ENCODE data around the gene SCGB1D2.
"Not testable (repeated sequence)": the region's sequence is repeated elsewhere in the genome, so short reads cannot be mapped to it uniquely, and the experiment has no call there.

SCGB1D2 gene

DNA sequence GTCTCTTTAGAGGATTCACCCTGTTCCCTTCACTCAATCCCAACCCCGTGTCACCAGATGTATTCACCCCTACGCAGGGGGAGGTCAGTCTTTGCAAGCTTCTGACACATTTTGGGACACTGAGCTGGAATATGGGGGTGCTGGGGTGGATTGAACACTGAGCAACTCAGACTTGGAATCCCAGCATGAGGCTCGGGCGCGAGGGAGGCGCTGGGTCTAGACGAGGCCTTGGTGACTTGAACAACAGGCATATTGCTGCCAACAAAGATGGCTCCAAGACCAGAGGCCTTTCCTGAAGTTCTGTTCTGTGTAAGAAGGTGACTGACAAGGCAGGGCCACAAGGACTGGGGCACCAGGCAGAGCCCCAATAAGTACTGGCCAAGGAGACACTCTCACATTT lies 36.6 kb upstream of the SCGB1D2 start:
- DNase-seq (ENCODE audit: low read depth): no peak
- no peak overlapping the region for H3K4me3 ChIP-seq (ENCODE audit: low read length)
- TF ChIP-seq, protein P1, sequence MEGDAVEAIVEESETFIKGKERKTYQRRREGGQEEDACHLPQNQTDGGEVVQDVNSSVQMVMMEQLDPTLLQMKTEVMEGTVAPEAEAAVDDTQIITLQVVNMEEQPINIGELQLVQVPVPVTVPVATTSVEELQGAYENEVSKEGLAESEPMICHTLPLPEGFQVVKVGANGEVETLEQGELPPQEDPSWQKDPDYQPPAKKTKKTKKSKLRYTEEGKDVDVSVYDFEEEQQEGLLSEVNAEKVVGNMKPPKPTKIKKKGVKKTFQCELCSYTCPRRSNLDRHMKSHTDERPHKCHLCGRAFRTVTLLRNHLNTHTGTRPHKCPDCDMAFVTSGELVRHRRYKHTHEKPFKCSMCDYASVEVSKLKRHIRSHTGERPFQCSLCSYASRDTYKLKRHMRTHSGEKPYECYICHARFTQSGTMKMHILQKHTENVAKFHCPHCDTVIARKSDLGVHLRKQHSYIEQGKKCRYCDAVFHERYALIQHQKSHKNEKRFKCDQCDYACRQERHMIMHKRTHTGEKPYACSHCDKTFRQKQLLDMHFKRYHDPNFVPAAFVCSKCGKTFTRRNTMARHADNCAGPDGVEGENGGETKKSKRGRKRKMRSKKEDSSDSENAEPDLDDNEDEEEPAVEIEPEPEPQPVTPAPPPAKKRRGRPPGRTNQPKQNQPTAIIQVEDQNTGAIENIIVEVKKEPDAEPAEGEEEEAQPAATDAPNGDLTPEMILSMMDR (conservative IDR thresholded peaks at IDR 0.05; ENCODE audit: low read depth, low read length): no peak

DNA sequence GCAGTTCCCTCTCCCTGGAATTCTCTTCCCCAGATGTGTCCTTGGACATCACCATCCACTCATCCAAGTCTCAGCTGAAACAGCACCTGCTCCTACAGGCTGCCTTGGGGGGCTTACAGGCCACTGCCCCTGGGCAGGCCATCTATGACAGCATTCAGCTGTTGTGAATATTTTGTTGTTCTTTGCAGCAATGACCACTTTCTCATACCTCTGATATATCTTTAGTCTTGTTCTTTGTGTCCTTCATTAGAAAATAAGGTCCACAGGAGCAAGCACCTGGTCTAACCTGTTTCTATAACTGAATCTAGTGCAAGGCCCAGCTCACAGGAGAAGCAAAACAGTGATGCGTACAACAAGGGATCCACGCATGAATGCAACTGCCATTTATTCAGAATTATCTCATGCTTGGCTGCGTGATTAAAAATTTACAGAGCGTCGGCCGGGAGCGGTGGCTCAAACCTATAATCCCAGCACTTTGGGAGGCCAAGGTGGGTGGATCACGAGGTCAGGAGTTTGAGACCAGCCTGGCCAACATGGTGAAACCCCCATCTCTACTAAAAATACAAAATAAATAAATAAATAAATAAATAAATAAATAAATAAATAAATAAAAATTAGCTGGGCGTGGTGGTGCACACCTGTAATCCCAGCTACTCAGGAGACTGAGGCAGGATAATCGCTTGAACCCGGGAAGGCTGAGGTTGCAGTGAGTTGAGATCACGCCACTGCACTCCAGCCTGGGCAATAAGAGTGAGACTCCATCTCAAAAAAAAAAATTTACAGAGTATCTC lies 35.6 kb upstream of the SCGB1D2 start:
- H3K4me3 ChIP-seq (ENCODE audit: low read length); DNase-seq (ENCODE audit: low read depth): not testable (repeated sequence)

DNA sequence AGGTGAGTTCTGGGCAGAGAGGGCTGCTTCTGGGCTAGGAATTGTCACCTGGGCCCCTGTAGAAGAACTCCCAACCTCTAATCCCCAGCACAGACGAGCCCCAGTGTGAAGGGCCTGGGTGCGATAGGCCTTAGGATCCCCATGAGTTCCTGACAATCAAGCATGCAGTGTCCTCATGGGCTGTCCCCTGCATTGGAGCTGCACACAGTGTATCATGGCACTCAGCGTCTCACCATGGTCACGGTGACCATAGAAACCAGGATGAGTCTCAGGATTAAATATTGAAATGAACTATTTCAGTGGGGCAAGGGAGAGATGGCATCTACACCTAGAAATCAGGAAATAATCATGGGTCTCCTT lies 33.3 kb upstream of the SCGB1D2 start:
- no peak overlapping the region for H3K4me3 ChIP-seq (ENCODE audit: low read length)
- no peak for DNase-seq (ENCODE audit: low read depth)
- TF ChIP-seq, protein P1 (conservative IDR thresholded peaks at IDR 0.05; ENCODE audit: low read depth, low read length): no peak

DNA sequence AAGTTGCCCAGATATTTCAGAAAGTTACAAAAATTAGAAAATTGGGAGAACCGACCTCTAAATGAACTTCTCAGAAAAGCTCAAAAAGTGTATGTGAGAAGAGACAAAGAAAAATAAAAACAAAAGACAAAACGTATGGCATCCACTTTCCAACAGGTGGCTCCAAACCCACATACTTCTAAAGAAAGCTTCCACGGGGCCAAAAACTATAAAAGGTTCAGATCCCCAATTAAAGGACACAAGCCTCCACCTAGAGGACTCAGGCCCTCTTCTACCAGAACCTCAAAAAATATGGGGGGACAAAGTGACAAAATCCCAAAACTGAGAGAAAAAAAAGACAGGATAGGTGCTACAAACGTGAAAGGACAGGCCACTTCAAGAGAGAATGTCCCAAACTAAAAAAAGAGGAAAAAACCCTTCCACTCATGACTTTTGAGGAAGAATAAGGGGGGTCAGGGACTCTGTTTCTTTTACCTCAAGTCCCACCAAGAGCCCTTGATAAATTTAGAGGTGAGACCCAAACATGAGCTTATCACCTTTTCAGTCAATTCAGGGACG lies 24.8 kb upstream of the SCGB1D2 start:
- DNase-seq (ENCODE audit: low read depth): no peak
- no peak overlapping the region for H3K4me3 ChIP-seq (ENCODE audit: low read length)
- TF ChIP-seq, protein P1 (conservative IDR thresholded peaks at IDR 0.05; ENCODE audit: low read depth, low read length): peak; percentile 60

DNA sequence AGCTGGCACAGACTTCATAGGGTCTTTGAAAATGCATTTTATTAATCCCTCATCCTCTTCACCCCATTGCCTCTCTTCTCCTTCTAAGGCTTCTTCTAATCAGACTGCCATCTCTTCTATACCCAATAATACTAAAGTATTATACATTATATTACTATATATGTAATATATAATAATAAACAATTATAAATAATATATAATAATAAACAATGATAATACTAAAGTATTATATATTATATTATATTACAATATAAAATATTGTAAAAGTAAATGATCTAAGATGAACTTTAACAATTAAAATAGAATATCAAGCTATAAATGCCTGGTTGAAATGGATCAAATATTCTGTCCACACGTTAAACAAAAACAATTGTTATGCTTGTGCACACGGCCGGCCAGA lies 20.5 kb upstream of the SCGB1D2 start:
- TF ChIP-seq, protein P1 (conservative IDR thresholded peaks at IDR 0.05; ENCODE audit: low read depth, low read length): no peak
- no peak for DNase-seq (ENCODE audit: low read depth)
- no peak overlapping the region for H3K4me3 ChIP-seq (ENCODE audit: low read length)

DNA sequence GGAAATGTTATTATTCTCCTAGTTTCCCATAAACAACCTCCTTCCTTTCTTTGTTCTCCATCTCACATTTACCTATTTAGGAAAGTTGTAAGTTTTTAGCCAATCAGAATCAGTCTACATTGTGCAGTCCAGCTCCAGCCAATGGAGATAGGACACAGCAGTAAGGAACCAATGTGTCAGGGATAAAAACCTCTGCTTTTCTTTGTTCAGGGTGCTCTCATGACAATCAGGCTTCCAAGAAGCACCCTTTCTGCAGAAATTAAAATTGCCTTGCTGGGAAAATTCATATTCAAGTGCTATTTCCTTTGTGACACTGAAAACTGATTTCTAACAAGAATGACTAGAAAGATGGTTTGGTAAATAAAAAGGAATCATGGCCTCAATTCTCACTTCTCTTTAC lies 18.9 kb upstream of the SCGB1D2 start:
- DNase-seq (ENCODE audit: low read depth): no peak
- TF ChIP-seq, protein P1 (conservative IDR thresholded peaks at IDR 0.05; ENCODE audit: low read depth, low read length): no peak
- H3K4me3 ChIP-seq (ENCODE audit: low read length): no peak overlapping the region

DNA sequence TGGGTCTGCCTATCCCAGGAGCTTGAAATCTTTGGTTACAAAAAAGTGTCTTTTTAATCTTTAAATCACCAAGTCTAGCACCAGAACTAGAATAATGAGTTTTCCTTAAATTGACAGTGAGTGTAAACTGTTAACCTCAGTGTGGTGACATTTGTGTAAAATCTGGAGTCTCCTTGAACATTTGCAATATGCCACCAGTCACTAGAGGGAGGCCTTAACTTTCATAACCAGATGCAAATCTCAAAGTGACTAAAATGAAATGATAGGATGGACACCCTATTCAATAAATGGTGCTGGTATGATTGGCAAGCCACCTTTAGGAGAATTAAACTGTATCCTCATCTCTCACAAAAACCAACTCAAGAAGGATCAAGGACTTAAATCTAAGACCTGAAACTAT lies 8.3 kb upstream of the SCGB1D2 start:
- TF ChIP-seq, protein P1 (conservative IDR thresholded peaks at IDR 0.05; ENCODE audit: low read depth, low read length): peak; percentile 31
- no peak overlapping the region for H3K4me3 ChIP-seq (ENCODE audit: low read length)
- no peak for DNase-seq (ENCODE audit: low read depth)

All from retinal pigment epithelial cell (primary cell).